Keratinocyte (primary cell): ENCODE measurements around the gene CFAP68.

ENCODE experiments used
- EZH2 ChIP-seq: IDR thresholded peaks from one replicate; pipeline ENCODE4 v1.6.1; 2012; ENCODE audit warnings: inconsistent platforms, mild to moderate bottlenecking, low read length, moderate library complexity
- TF ChIP-seq, protein P1 (sequence below), 3 experiments: IDR thresholded peaks in 1 of 3; conservative IDR thresholded peaks in 1 of 3; optimal IDR thresholded peaks in 1 of 3; 2 replicates in 2 of 3; 3 replicates in 1 of 3; pipeline versions ENCODE3 to v1.5.1; 2011; ENCODE audit warnings: low read length in 3 of 3, mild to moderate bottlenecking in 3 of 3, moderate library complexity in 2 of 3, control low read depth in 1 of 3, inconsistent platforms in 1 of 3; ENCODE audit not compliant: insufficient read depth in 2 of 3; ENCODE audit errors: extremely low read depth in 1 of 3

DNA sequence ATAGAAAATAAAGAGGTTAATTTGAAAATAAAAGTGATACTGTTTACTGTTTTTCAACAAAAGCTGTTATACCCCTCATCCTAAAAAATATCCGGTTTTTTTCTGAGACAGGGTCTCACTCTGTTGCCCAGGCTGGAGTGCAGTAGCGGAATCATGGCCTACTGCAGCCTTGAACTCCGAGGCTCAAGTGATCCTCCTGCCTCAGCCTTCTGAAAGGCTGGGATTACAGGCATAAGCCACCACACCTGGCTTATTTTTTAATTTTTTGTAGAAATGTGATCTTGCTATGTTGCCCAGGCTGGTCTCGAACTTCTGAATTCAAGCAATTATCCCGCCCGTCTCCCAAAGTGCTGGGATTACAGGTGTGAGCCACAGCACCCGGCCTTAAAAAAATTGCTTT, 43.7 kb upstream of the CFAP68 start:
- TF ChIP-seq, protein P1, sequence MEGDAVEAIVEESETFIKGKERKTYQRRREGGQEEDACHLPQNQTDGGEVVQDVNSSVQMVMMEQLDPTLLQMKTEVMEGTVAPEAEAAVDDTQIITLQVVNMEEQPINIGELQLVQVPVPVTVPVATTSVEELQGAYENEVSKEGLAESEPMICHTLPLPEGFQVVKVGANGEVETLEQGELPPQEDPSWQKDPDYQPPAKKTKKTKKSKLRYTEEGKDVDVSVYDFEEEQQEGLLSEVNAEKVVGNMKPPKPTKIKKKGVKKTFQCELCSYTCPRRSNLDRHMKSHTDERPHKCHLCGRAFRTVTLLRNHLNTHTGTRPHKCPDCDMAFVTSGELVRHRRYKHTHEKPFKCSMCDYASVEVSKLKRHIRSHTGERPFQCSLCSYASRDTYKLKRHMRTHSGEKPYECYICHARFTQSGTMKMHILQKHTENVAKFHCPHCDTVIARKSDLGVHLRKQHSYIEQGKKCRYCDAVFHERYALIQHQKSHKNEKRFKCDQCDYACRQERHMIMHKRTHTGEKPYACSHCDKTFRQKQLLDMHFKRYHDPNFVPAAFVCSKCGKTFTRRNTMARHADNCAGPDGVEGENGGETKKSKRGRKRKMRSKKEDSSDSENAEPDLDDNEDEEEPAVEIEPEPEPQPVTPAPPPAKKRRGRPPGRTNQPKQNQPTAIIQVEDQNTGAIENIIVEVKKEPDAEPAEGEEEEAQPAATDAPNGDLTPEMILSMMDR (optimal IDR thresholded peaks at IDR 0.05 in 1 of 3, IDR thresholded peaks at IDR 0.05 in 1 of 3, conservative IDR thresholded peaks at IDR 0.05 in 1 of 3; ENCODE audit: extremely low read depth in 1 of 3, insufficient read depth in 2 of 3, low read length in 3 of 3), result no peak
- TF ChIP-seq EZH2, result no peak
